Measurements from ENCODE around the gene DNAL1. TPM values are rescaled to one million over a fixed set of nuclear protein-coding genes. Genes with fewer than 3 reads are reported as not detected.

The DNAL1 gene
- total and polyA plus RNA-seq, 2 of the 4 experiments (the other 2 are of a cell fraction) = 4.5 to 5.4 TPM

DNA sequence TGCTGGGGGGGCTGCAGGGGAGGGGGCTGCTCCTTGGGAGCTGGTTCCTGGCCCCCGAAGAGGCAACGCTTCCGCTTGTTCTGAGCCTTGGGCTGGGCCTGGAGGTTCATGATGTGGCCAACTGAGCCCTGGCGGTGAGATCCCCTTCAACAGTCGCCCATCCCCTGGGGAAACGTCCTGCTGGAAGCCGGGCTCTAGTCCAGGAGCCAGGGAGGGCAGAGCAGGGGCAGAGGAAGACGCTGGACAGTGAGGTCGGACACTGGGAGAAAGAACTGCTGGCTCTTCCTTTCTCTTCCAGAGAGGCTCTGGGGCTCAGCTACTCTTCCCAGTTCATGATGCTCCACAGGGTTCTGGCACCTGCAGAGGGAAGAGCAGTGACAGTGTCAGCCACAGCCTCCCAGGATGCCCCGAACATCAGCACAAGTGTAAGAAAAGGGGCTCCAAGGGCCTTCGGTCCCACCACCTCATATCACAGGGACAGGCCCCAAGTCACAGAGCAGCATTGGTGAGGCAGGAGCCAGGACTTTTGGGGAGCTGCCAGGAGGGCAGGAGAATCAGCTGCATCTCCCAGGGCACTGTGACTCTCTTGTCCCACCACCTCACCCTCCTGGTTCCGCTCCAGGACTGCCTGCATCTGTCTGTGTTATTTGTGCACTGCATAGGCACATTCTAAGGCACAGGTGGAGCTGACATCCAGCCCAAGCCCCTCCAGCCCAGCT lies 95.3 kb downstream of the DNAL1 start:
- Histone ChIP-seq H3K4me3 (ENCODE audit: insufficient read depth, low read depth, low read length) (no peak overlapping the region), H3K36me3 (ENCODE audit: control insufficient read depth, insufficient read depth, low read length) (peaks cover 26% of the 10 kb centered on the region), H3K18ac (ENCODE audit: low read depth, low read length) (no peak overlapping the region), H2AK9ac (replicated peaks; ENCODE audit: low read depth, low read length, poor library complexity) (peak overlapping the region; percentile 35), H3K9me1 (ENCODE audit: insufficient read depth, low read length) (peaks cover 38% of the 10 kb centered on the region), H3K4me1 (ENCODE audit: control insufficient read depth, insufficient read depth, low read length) (peaks cover 44% of the 10 kb centered on the region), H3K4me2 (ENCODE audit: low read depth, low read length) (no peak overlapping the region; the same call in 1 of the 2 replicates), H4K91ac (ENCODE audit: insufficient read depth, low read depth, low read length) (no peak overlapping the region), H2BK15ac (ENCODE audit: low read depth, low read length) (no peak overlapping the region), H2BK5ac (ENCODE audit: low read depth, low read length, poor library complexity, severe bottlenecking) (no peak overlapping the region), H3K79me1 (ENCODE audit: low read depth in 1 of 2, low read length in 2 of 2) (peaks cover 34 to 92% of the 10 kb centered on the region in 2 experiments), H3K9ac (ENCODE audit: low read depth, low read length) (no peak overlapping the region), H2AK5ac (ENCODE audit: low read depth, low read length) (peak overlapping the region; percentile 35; the same call in 1 of the 2 replicates), H2AFZ (replicated peaks; ENCODE audit: low read length, poor library complexity) (peak overlapping the region; percentile 18), H3K56ac (ENCODE audit: extremely low read depth, insufficient read depth, low read length) (no peak overlapping the region), H4K8ac (ENCODE audit: low read depth in 2 of 2, low read length in 2 of 2) (no peak overlapping the region), H3K23ac (ENCODE audit: low read depth, low read length) (no peak overlapping the region; the same call in 1 of the 2 replicates), H2BK120ac (ENCODE audit: low read depth, low read length) (no peak overlapping the region), H3K4ac (ENCODE audit: low read depth, low read length) (no peak overlapping the region), H3K14ac (replicated peaks; ENCODE audit: low read depth, low read length) (no peak overlapping the region), H4K5ac (ENCODE audit: low read depth, low read length) (no peak overlapping the region), H3K27ac (ENCODE audit: insufficient read depth, low read length) (peak overlapping the region; percentile 13; the same call in 1 of the 2 replicates), H4K20me1 (ENCODE audit: insufficient read depth, low read length) (peaks cover 79% of the 10 kb centered on the region), H2BK20ac (ENCODE audit: low read depth, low read length) (no peak overlapping the region), H3K27me3 (ENCODE audit: control insufficient read depth, insufficient read depth, low read length) (no peaks in the 10 kb centered on the region), H3K9me3 (ENCODE audit: control insufficient read depth, insufficient read depth, low read length) (no peaks in the 10 kb centered on the region)
- 90% methylated on average over 4 of the region's 12 CpGs; no CpG with 5 or more reads in 1 of the 2 experiments for WGBS, 2 experiments (ENCODE audit: extremely low coverage in 2 of 2, insufficient read length in 1 of 2)
- ATAC-seq (ENCODE audit: low read depth) (no peak), DNase-seq (no peak)
- ChIA-PET CTCF (interaction anchor here (1.8 kb wide), 1 partner anchor 11 kb away, joined by 12 read pairs; no protein-coding TSS in a partner anchor), POLR2A (ENCODE audit: unreplicated experiment) (no interaction called here)
- TF ChIP-seq MAFK (IDR thresholded peaks at IDR 0.05; ENCODE audit: low read depth, low read length) (no peak), CHD1 (IDR thresholded peaks at IDR 0.05; ENCODE audit: low read depth, low read length) (no peak), BHLHE40 (IDR thresholded peaks at IDR 0.05; ENCODE audit: low read depth, low read length) (no peak), SMC3 (IDR thresholded peaks at IDR 0.05; ENCODE audit: low read depth, low read length) (no peak), FOS (IDR thresholded peaks at IDR 0.05; ENCODE audit: low read depth, low read length) (no peak), MAZ (IDR thresholded peaks at IDR 0.05; ENCODE audit: borderline replicate concordance, low read depth, low read length) (no peak)
- TF ChIP-seq, protein P1, sequence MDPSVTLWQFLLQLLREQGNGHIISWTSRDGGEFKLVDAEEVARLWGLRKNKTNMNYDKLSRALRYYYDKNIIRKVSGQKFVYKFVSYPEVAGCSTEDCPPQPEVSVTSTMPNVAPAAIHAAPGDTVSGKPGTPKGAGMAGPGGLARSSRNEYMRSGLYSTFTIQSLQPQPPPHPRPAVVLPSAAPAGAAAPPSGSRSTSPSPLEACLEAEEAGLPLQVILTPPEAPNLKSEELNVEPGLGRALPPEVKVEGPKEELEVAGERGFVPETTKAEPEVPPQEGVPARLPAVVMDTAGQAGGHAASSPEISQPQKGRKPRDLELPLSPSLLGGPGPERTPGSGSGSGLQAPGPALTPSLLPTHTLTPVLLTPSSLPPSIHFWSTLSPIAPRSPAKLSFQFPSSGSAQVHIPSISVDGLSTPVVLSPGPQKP (IDR thresholded peaks at IDR 0.05; ENCODE audit: borderline replicate concordance, low read depth, low read length) = no peak
- dilution Hi-C loops (cut with HindIII; ENCODE audit: low sequenced_read_pairs, unreplicated experiment) (no loop called here), in situ Hi-C loops (cut with MboI; ENCODE audit: low sequenced_read_pairs) (no loop called here), intact Hi-C loops (cut with micrococcal nuclease) (no loop called here)
- BruUV-seq (replicated peaks) = no TSS peak

Measured in IMR-90 (cell line).